ENCODE results near the gene TRIM46.

GRCh38 chr1:155182052-155182550 lies 8.5 kb downstream of the TRIM46 start:
- no peak for TF ChIP-seq CTCF (IDR thresholded peaks at IDR 0.05; ENCODE audit: low read depth, low read length)
- no peak for TF ChIP-seq POLR2A (IDR thresholded peaks at IDR 0.05; ENCODE audit: extremely low read depth, insufficient read length)
- TF ChIP-seq MYC (IDR thresholded peaks at IDR 0.05; ENCODE audit: low read depth, low read length): no peak

Data from NB4 (cell line).